GM20000 (cell line): ENCODE data around the gene COPZ2.
"Not testable (repeated sequence)": the region's sequence is repeated elsewhere in the genome, so short reads cannot be mapped to it uniquely, and the experiment has no call there.

Source experiments
- DNase-seq: peaks from one replicate; pipeline ENCODE4 v3.0.0; 2012; ENCODE audit warnings: low spot score
- CTCF ChIP-seq: IDR thresholded peaks from 2 replicates; pipeline ENCODE4 v1.5.1; 2012; ENCODE audit warnings: mild to moderate bottlenecking, control low read depth; ENCODE audit errors: extremely low read depth, missing control alignments

COPZ2 gene

GRCh38 chr17:48010193-48010592, 27.4 kb downstream of the COPZ2 start:
- no peak for DNase-seq
- no peak for TF ChIP-seq CTCF

- no peak for DNase-seq
- no peak for TF ChIP-seq CTCF
Observed at GRCh38 chr17:48006936-48007709, 30.5 kb downstream of the COPZ2 start.

GRCh38 chr17:48004983-48005382, 32.6 kb downstream of the COPZ2 start:
- no peak for TF ChIP-seq CTCF
- DNase-seq, result no peak

- DNase-seq, result no peak
- no peak for TF ChIP-seq CTCF
Observed at GRCh38 chr17:48003417-48004151, 34.0 kb downstream of the COPZ2 start.

GRCh38 chr17:48002916-48003416, 34.6 kb downstream of the COPZ2 start:
- DNase-seq, result no peak
- TF ChIP-seq CTCF, result no peak

- DNase-seq, result peak; percentile 69
- no peak for TF ChIP-seq CTCF
Observed at GRCh38 chr17:48002266-48002915, 35.2 kb downstream of the COPZ2 start.

GRCh38 chr17:48001657-48002056, 35.9 kb downstream of the COPZ2 start:
- not testable (repeated sequence) for DNase-seq
